NT2/D1 (cell line): ENCODE data around the gene CDKN1C.

ENCODE experiments used
- SUZ12 ChIP-seq: IDR thresholded peaks from 2 replicates; pipeline ENCODE4 v1.6.1; 2011; ENCODE audit not compliant: insufficient read length, insufficient read depth; ENCODE audit errors: extremely low read depth
- YY1 ChIP-seq: IDR thresholded peaks from 2 replicates; pipeline ENCODE4 v1.6.1; 2011; ENCODE audit not compliant: insufficient read length, insufficient read depth
- ZNF274 ChIP-seq: IDR thresholded peaks from 2 replicates; pipeline ENCODE4 v1.6.1; 2011; ENCODE audit warnings: mild to moderate bottlenecking, low read depth, low read length

- no peak for TF ChIP-seq ZNF274
- no peak for TF ChIP-seq SUZ12
- TF ChIP-seq YY1, result no peak
Measured at GRCh38 chr11:2904153-2905052, 18.8 kb upstream of the CDKN1C start.
